Astrocyte of the spinal cord (primary cell): ENCODE measurements around the gene MS4A18.

ENCODE experiments used
- DNase-seq: peaks from one replicate; pipeline ENCODE4 v3.0.0; 2011; ENCODE audit warnings: low read depth, low spot score
- H3K4me3 ChIP-seq: 2 replicates; pipeline ENCODE4 v1.5.1; 2011; ENCODE audit warnings: low read depth, mild to moderate bottlenecking, low read length, moderate library complexity
- in situ Hi-C: cut with HindIII; loops from 2 replicates; pipeline ENCODE4 v1.10.0; 2017; ENCODE audit warnings: low sequenced_read_pairs
- TF ChIP-seq, protein P1 (sequence below): IDR thresholded peaks from 2 replicates; pipeline ENCODE4 v1.5.1; 2012; ENCODE audit warnings: low read depth, mild to moderate bottlenecking, low read length, inconsistent platforms

The MS4A18 gene

DNA sequence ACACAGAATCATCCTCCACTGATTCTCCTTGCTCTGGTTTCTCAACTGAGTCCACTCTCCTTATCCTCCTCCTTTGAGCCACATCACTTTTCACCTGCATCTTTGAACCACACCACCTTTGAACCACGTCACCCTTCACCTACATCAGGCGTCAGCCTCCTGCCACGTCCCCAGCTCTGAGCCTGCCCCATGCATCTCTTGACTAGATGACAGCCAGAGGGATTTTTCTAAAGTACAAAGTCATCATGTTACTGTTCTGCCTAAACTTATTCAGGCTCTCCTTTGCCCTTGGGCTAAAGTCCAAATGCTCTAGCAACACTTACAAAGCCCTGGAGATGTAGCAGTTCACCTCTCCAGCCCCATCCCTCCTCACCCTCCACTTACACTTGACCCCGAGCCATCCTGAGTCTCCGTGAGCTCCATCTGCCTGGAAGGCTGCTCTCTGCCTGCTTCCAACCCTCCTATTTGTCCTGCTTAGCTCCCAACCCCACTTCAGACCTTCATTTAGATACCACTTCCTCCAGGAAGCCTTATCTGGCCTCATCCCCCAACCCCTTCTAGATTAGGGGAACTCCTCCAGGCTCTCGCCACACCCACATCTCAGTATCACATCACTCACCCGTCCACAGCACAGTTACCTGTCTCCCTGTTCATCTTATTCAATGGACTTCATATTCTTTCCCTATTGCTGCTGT is 56.9 kb downstream of the MS4A18 start:
- no peak for DNase-seq
- TF ChIP-seq, protein P1, sequence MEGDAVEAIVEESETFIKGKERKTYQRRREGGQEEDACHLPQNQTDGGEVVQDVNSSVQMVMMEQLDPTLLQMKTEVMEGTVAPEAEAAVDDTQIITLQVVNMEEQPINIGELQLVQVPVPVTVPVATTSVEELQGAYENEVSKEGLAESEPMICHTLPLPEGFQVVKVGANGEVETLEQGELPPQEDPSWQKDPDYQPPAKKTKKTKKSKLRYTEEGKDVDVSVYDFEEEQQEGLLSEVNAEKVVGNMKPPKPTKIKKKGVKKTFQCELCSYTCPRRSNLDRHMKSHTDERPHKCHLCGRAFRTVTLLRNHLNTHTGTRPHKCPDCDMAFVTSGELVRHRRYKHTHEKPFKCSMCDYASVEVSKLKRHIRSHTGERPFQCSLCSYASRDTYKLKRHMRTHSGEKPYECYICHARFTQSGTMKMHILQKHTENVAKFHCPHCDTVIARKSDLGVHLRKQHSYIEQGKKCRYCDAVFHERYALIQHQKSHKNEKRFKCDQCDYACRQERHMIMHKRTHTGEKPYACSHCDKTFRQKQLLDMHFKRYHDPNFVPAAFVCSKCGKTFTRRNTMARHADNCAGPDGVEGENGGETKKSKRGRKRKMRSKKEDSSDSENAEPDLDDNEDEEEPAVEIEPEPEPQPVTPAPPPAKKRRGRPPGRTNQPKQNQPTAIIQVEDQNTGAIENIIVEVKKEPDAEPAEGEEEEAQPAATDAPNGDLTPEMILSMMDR, result no peak
- H3K4me3 ChIP-seq, result no peak overlapping the region
- in situ Hi-C loops, result no loop called here

DNA sequence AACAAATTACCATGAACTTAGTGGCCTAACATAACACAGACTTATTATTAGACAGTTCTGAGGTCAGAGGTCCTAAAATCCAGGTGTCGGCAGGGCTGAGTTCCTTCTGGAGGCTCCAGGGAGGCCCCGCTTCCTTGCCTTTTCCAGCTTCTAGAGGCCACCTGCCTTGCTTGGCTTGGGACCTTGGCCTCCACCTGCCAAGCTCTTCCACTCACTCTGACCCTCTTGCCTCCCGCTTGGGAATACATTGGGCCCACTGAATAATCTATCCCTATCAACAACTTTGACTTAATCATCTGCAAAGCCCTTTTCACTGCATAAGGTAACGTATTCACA is 57.4 kb downstream of the MS4A18 start:
- DNase-seq, result no peak
- TF ChIP-seq, protein P1, result no peak
- in situ Hi-C loops, result no loop called here
- H3K4me3 ChIP-seq, result no peak overlapping the region

DNA sequence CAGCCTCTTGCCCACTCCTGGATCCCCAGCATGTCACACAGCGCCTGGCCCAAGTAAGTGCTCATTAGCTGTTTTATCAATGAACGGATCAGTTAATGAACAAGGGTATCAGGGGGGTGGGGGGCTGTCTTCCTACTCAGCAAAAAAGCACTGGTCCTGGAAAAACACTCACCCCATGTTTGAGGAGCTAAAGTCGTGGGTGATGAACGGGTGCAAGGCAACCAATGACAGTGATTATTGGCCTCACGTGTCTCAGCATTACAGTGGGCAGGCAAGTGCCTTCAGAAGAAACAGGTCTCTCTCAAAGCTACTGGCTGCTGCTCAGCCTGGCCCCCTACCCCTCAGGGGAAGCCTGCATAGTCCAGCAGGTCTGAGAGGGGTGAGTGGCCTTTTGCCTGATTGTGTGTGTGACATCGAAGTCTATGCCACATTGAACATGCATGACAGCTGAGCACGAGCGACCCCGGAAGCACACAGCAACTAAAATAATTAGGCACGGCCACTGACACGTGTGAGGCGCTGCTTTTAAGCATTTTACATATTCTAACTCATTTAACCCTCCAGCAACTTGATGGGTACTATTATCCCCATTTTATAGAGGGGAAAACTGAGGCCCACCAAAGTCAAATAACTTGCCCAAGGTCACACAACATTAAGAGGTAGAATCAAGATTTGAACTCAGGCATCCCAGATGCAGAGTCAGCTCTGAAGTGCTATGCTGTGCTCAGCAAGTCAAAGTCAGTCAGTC is 58.0 kb downstream of the MS4A18 start:
- TF ChIP-seq, protein P1, result no peak
- no peak overlapping the region for H3K4me3 ChIP-seq
- in situ Hi-C loops, result no loop called here
- DNase-seq, result no peak

DNA sequence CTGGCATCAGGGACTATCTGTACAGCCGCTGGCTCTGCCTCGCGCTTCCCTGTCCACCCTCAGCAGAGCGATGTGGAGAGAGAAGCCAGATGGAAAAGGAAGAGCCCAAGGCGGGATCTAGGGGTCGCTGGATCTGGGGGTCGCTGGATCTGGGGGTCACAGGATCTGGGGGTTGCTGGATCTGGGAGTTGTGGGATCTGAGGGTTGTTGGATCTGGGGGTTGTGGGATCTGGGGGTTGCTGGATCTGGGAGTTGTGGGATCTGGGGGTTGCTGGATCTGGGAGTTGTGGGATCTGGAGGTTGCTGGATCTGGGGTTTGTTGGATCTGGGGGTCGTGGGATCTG is 58.6 kb downstream of the MS4A18 start:
- no peak for DNase-seq
- in situ Hi-C loops, result no loop called here
- TF ChIP-seq, protein P1, result no peak

DNA sequence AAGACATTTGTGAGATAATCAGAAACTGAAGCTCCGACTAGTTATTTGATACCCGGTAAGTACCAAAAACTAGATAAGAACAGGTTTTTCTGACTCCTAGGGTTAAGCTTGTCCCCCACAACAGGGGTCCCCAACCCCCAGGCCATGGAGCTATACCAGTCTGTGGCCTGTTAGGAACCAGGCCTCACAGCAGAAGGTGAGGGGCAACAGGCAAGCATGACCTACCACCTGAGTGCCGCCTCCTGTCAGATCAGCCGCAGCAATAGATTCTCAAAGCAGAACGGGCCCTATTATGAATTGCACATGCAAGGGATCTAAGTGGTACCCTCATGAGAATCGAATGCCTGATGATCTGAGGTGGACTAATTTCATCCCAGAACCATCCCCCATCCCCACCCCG is 59.4 kb downstream of the MS4A18 start:
- no peak for DNase-seq
- TF ChIP-seq, protein P1, result no peak
- in situ Hi-C loops, result no loop called here
- no peak overlapping the region for H3K4me3 ChIP-seq

More for the DNA sequence above, 58.6 kb downstream of the MS4A18 start:
- no peak overlapping the region for H3K4me3 ChIP-seq

DNA sequence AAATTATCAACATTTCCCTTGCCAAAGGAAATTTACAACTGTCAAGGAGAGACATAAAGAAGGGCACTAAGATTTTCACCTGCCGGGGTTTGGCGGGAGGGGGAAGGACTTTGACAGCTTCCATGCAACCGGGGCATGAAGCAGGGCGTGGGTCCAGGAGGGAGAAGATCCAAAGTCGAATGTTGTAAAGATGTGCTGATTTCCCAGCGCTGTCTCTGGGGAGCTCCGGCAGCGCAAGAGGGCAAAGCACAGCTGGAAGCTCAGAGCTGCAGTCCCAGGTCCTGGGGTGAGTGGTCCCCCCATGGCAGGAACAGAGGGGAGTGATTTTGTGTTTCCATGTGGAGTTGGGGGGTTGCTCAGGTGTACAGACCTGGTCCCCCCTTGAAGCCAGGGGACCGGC is 60.6 kb downstream of the MS4A18 start, which contains the start of gene MS4A10:
MS4A10 (plus strand) TSS at position 198 of the 400 bp plus-strand sequence. CDS start 5,003 bp downstream, outside the sequence.
- TF ChIP-seq, protein P1, result no peak
- no peak within 1 kb of the TSS for H3K4me3 ChIP-seq
- no peak for DNase-seq
- in situ Hi-C loops, result no loop called here
